VCaP (cell line): ENCODE data around the gene MPG.
"Not testable (repeated sequence)": the region's sequence is repeated elsewhere in the genome, so short reads cannot be mapped to it uniquely, and the experiment has no call there.

Experiments
- H3K27ac ChIP-seq: fragments of 450-650 bp; 2 replicates; pipeline ENCODE4 v1.5.1; 2017
- TF ChIP-seq, protein P1 (sequence below): fragments of 450-650 bp; conservative IDR thresholded peaks from 2 replicates; pipeline ENCODE4 v1.5.1; 2017; ENCODE audit warnings: mild to moderate bottlenecking, moderate library complexity

Gene MPG

DNA sequence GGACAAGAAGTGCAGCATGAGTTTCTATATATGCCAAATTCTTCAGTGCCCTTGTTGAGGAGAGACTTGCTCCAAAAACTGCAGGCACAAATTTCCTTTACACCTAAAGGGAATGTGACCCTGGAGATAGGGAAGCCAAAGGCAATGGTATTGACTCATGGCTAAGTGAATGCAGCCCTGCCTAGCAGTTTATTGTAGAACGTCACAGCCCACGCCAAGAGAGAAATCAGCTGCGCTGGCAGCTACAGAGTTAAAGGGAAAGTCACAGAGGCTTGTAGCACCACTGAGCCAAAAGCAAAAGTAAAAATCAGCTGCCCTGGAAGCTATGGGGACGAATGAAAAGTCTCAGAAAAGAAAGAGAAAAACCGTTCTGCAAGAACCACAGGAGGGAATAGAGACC lies 34.7 kb upstream of the MPG start:
- H3K27ac ChIP-seq, result no peak overlapping the region
- TF ChIP-seq, protein P1, sequence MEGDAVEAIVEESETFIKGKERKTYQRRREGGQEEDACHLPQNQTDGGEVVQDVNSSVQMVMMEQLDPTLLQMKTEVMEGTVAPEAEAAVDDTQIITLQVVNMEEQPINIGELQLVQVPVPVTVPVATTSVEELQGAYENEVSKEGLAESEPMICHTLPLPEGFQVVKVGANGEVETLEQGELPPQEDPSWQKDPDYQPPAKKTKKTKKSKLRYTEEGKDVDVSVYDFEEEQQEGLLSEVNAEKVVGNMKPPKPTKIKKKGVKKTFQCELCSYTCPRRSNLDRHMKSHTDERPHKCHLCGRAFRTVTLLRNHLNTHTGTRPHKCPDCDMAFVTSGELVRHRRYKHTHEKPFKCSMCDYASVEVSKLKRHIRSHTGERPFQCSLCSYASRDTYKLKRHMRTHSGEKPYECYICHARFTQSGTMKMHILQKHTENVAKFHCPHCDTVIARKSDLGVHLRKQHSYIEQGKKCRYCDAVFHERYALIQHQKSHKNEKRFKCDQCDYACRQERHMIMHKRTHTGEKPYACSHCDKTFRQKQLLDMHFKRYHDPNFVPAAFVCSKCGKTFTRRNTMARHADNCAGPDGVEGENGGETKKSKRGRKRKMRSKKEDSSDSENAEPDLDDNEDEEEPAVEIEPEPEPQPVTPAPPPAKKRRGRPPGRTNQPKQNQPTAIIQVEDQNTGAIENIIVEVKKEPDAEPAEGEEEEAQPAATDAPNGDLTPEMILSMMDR, result no peak

DNA sequence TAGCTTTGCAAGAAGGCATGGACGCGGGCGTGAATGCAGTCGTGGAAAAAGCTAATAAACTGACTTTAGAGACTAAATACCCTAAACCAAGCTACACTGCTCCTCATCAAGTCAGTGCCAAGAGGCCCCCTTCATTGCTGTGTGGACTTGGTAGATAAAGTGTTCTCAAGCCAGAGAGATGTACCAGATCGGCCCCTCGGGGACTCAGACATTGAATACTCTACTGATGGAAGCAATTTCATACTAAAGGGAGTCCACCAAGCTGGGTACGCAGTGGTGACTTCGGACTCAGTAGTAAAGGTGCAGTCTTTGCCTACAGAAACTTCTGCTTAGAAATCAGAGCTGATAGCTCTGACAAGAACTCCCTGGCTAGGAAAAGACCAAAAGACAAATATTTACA lies 33.4 kb upstream of the MPG start:
- TF ChIP-seq, protein P1, result no peak
- H3K27ac ChIP-seq, result peak overlapping the region; percentile 48

GRCh38 chr16:45454-45853 lies 32.6 kb upstream of the MPG start:
- TF ChIP-seq, protein P1, result no peak
- H3K27ac ChIP-seq, result peak overlapping the region; percentile 48

- H3K27ac ChIP-seq, result not testable (repeated sequence)
Observed at GRCh38 chr16:46510-46909, 31.5 kb upstream of the MPG start.

DNA sequence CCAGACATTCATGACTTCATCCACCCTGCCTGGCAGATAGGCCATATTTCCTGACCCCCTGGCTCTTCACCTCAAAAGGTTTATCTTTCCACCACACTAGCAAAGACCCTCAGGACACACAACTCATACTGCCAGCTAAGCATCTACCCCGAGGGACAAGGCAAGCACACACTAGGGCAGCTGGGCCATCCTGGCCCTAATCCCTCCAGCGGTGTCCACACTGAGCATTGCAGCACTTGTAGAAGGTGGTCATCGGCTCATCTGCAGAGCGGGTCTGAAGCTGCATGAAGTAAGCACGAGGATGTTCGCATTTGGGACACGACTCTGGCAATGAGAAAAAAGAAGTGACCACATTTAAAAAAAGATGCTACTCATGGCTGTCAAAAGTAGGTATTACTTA lies 30.8 kb upstream of the MPG start:
- no peak overlapping the region for H3K27ac ChIP-seq
- TF ChIP-seq, protein P1, result no peak

GRCh38 chr16:50769-51591 lies 27.0 kb upstream of the MPG start:
- TF ChIP-seq, protein P1, result no peak

GRCh38 chr16:53346-54236 lies 24.4 kb upstream of the MPG start, which contains the start of the genes POLR3K and SNRNP25:
POLR3K (minus strand) TSS chr16:53608; CDS start chr16:53586, 22 bp downstream.
SNRNP25 (plus strand) TSS chr16:53828; CDS start chr16:54017, 189 bp downstream.
- TF ChIP-seq, protein P1, result no peak
- peak within 1 kb of the TSS; percentile 74 for H3K27ac ChIP-seq

More at GRCh38 chr16:50769-51591, 27.0 kb upstream of the MPG start:
- no peak overlapping the region for H3K27ac ChIP-seq
